A673 (cell line): ENCODE data around the gene NSFL1C.

Experiments used
- EZH2 ChIP-seq: fragments of 200-600 bp; sonication (generic); IDR thresholded peaks from 2 replicates; pipeline ENCODE4 v1.6.1; 2017; ENCODE audit warnings: borderline replicate concordance, low read depth, mild to moderate bottlenecking, mixed read lengths, antibody characterized with exemption, low read length; ENCODE audit not compliant: poor library complexity, severe bottlenecking
- TF ChIP-seq, protein P1 (sequence below): fragments of 300-800, 200-600 bp; sonication (generic); conservative IDR thresholded peaks from 2 replicates; pipeline ENCODE4 v1.5.1; 2017; ENCODE audit warnings: low read depth, mild to moderate bottlenecking, antibody characterized with exemption, low read length, moderate library complexity, mixed read lengths

- TF ChIP-seq, protein P1, sequence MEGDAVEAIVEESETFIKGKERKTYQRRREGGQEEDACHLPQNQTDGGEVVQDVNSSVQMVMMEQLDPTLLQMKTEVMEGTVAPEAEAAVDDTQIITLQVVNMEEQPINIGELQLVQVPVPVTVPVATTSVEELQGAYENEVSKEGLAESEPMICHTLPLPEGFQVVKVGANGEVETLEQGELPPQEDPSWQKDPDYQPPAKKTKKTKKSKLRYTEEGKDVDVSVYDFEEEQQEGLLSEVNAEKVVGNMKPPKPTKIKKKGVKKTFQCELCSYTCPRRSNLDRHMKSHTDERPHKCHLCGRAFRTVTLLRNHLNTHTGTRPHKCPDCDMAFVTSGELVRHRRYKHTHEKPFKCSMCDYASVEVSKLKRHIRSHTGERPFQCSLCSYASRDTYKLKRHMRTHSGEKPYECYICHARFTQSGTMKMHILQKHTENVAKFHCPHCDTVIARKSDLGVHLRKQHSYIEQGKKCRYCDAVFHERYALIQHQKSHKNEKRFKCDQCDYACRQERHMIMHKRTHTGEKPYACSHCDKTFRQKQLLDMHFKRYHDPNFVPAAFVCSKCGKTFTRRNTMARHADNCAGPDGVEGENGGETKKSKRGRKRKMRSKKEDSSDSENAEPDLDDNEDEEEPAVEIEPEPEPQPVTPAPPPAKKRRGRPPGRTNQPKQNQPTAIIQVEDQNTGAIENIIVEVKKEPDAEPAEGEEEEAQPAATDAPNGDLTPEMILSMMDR = no peak
- no peak for TF ChIP-seq EZH2
Measured at GRCh38 chr20:1401451-1401907, 65.2 kb downstream of the NSFL1C start.
